WI38 (cell line): ENCODE measurements around the gene SPNS2.

Experiments
- H3K4me3 ChIP-seq: 2 replicates; pipeline ENCODE4 v1.5.1; 2011; ENCODE audit warnings: low read depth, mild to moderate bottlenecking, control low read depth, low read length
- CTCF ChIP-seq: IDR thresholded peaks from 2 replicates; pipeline ENCODE4 v1.5.1; 2012; ENCODE audit warnings: low read depth, mild to moderate bottlenecking, control low read depth, low read length

Gene SPNS2

GRCh38 chr17:4536742-4537411 lies 38.2 kb downstream of the SPNS2 start:
- no peak for TF ChIP-seq CTCF
- no peak overlapping the region for H3K4me3 ChIP-seq

- TF ChIP-seq CTCF = no peak
- no peak overlapping the region for H3K4me3 ChIP-seq
These were observed 39.0 kb downstream of the SPNS2 start for GRCh38 chr17:4537451-4538235.

- H3K4me3 ChIP-seq = no peak overlapping the region
- TF ChIP-seq CTCF = no peak
These were observed 39.7 kb downstream of the SPNS2 start for GRCh38 chr17:4538236-4539002.

- H3K4me3 ChIP-seq = no peak overlapping the region
- no peak for TF ChIP-seq CTCF
These were observed 40.3 kb downstream of the SPNS2 start for GRCh38 chr17:4539025-4539424.

GRCh38 chr17:4539576-4540223 lies 41.0 kb downstream of the SPNS2 start:
- TF ChIP-seq CTCF = no peak
- H3K4me3 ChIP-seq = no peak overlapping the region

- TF ChIP-seq CTCF = no peak
- no peak overlapping the region for H3K4me3 ChIP-seq
These were observed 41.6 kb downstream of the SPNS2 start for GRCh38 chr17:4540224-4540651.
